Activated naive CD8-positive, alpha-beta T cell treated with anti-CD3 and anti-CD28 coated beads, Interleukin-2, amount 10 ng/mL, durations not matched to agents 7 days and 5 days (primary cell): ENCODE measurements around the gene NLRP8. TPM values are rescaled to one million over a fixed set of nuclear protein-coding genes. Genes with fewer than 3 reads are reported as not detected.
"Not testable (repeated sequence)": the region's sequence is repeated elsewhere in the genome, so short reads cannot be mapped to it uniquely, and the experiment has no call there.

Experiments used
- ATAC-seq: fragments of 150-1000 bp; cut with Tn5 transposase; one replicate; pipeline ENCODE4 v1.10.0; 2021; ENCODE audit warnings: low read depth, moderate library complexity
- POLR2A ChIA-PET: fragments of 350-600 bp; sonication (Branson Sonifier 250); formaldehyde crosslinking; loops from one replicate; lab custom pipeline; 2021; ENCODE audit warnings: antibody characterized with exemption; lab: Charles Lee
- DNase-seq: peaks from one replicate; pipeline ENCODE4 v3.0.0; 2021
- H3K27ac Mint-ChIP-seq: one replicate; pipeline ENCODE4 v1.8.0; 2022; ENCODE audit warnings: mild to moderate bottlenecking, mixed read lengths
- H3K27me3 Mint-ChIP-seq: one replicate; pipeline ENCODE4 v1.8.0; 2022; ENCODE audit warnings: mild to moderate bottlenecking, moderate library complexity, mixed read lengths
- H3K36me3 Mint-ChIP-seq: one replicate; pipeline ENCODE4 v1.8.0; 2021; ENCODE audit warnings: mild to moderate bottlenecking, mixed read lengths
- H3K4me1 Mint-ChIP-seq: one replicate; pipeline ENCODE4 v1.8.0; 2021; ENCODE audit warnings: mixed read lengths
- H3K4me3 Mint-ChIP-seq: one replicate; pipeline ENCODE4 v1.8.0; 2022; ENCODE audit warnings: mild to moderate bottlenecking, moderate library complexity, mixed read lengths
- H3K9me3 Mint-ChIP-seq: one replicate; pipeline ENCODE4 v1.8.0; 2021; ENCODE audit warnings: mixed read lengths
- total RNA-seq, 2 experiments: library from RNA; stranded (reverse); gene quantifications; one replicate each; pipeline ENCODE4 v1.2.3, GENCODE V29; 2021

NLRP8 gene
- total RNA-seq, 2 experiments from 2014 or later: not detected

DNA sequence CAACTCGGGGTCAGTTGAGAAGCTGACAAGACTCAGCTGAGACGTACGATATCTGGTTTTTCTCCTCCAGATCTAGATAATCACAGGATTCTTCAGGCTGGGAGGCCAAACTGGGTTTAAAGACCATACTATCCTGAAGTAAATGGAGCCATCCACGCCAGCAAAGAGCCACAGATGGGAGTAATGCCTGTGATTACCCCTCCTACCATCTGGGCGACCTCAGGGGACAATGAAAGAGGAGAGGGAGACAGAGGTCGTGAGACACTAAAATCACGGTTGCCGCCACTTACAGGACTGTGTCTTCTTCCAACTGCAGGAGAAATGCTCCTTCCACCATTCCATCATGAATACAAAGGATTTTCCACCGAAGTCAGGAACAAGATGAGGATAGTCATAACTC is 12.4 kb upstream of the NLRP8 start:
- H3K36me3 Mint-ChIP-seq: no peaks in the 10 kb centered on the region
- ATAC-seq (no peak), DNase-seq (no peak)
- POLR2A ChIA-PET: no interaction called here
- no peak overlapping the region for H3K27ac Mint-ChIP-seq
- H3K9me3 Mint-ChIP-seq: peaks cover 20% of the 10 kb centered on the region
- no peaks in the 10 kb centered on the region for H3K27me3 Mint-ChIP-seq
- H3K4me3 Mint-ChIP-seq: no peak overlapping the region
- no peaks in the 10 kb centered on the region for H3K4me1 Mint-ChIP-seq

DNA sequence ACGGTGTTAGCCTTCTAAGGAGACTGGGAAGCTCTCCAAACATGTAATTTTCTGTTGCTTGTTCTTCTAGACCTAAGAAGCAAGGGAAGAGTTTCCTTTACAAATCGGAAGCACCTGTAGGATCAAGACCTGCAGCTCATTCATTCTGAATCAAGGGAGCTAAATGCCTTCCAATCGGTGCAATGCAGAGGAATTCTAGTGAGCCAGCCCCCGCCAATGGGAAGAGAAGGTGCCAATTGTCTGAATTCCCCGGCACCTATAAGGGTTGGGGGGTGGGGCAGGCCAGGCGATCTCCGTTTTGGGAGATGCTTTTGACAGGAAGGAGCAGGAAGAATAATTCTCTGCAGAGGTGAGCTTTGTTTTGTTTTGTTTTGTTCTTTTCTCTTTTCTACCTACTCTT is 8.4 kb upstream of the NLRP8 start:
- POLR2A ChIA-PET: no interaction called here
- Mint-ChIP-seq H3K36me3 (no peaks in the 10 kb centered on the region), H3K27ac (no peak overlapping the region), H3K4me1 (no peaks in the 10 kb centered on the region), H3K27me3 (no peaks in the 10 kb centered on the region), H3K4me3 (no peak overlapping the region), H3K9me3 (peaks cover 15% of the 10 kb centered on the region)
- DNase-seq (no peak), ATAC-seq (no peak)

DNA sequence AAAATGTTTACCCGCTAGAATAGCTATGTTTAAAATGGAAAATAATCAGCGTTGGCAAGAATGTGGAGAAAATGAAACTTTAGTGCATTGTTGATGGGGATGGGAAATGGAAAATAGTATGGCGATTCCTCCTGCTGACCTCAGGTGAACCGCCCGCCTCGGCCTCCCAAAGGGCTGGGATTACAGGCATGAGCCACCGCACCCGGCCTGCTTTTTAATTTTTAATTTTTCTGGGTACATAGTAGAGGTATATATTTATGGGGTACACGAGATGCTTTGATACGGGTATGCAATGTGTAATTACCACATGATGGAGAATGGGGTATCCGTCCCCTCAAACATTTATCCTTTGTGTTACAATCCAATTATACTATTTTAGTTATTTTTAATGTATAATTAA is 7.3 kb upstream of the NLRP8 start:
- DNase-seq (no peak), ATAC-seq (no peak)
- Mint-ChIP-seq H3K36me3 (no peaks in the 10 kb centered on the region), H3K4me3 (no peak overlapping the region), H3K9me3 (peaks cover 15% of the 10 kb centered on the region), H3K27me3 (no peaks in the 10 kb centered on the region), H3K4me1 (no peaks in the 10 kb centered on the region), H3K27ac (no peak overlapping the region)
- POLR2A ChIA-PET: no interaction called here

DNA sequence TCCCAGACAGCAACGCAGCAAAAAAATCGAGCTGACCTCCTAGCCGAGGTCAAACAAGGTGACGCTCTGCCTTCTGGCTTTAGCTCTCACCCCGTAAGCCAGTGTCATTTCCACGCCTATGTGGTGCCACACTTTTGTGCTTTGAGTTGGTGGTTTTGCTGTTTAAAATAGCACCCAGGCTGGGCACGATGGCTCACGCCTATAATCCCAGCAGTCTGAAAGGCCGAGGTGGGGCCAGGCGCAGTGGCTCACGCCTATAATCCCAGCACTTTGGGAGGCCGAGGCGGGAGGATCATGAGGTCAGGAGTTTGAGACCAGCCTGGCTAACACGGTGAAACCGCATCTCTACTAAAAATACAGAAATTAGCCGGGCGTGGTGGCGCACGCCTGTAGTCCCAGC is 2.9 kb downstream of the NLRP8 start:
- H3K27me3 Mint-ChIP-seq, DNase-seq, POLR2A ChIA-PET, H3K4me3 Mint-ChIP-seq, ATAC-seq, H3K4me1 Mint-ChIP-seq, H3K27ac Mint-ChIP-seq, H3K36me3 Mint-ChIP-seq: not testable (repeated sequence)
- H3K9me3 Mint-ChIP-seq: peaks cover 14% of the 10 kb centered on the region

DNA sequence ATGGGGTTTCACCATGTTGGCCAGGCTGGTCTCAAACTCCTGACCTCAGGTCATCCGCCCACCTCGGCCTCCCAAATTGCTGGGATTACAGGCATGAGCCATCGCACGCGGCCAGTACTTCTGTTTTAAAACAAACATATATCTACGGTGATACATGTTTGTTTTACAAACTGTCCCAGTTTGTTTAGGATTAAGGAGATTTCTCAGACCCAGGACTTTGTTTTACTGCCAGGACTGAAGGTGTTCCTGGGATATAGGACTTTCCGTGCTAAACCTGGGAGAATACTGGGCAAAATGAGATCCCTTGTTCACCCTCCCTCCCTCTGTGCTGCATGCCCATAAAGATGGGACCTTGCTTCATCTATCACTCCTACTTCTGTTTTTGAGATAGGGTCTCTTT is 8.8 kb downstream of the NLRP8 start:
- no peak overlapping the region for H3K4me3 Mint-ChIP-seq
- no peaks in the 10 kb centered on the region for H3K4me1 Mint-ChIP-seq
- POLR2A ChIA-PET: no interaction called here
- no peak for ATAC-seq
- no peaks in the 10 kb centered on the region for H3K36me3 Mint-ChIP-seq
- H3K27ac Mint-ChIP-seq: no peak overlapping the region
- peaks cover 3% of the 10 kb centered on the region for H3K9me3 Mint-ChIP-seq
- DNase-seq: no peak
- H3K27me3 Mint-ChIP-seq: no peaks in the 10 kb centered on the region

DNA sequence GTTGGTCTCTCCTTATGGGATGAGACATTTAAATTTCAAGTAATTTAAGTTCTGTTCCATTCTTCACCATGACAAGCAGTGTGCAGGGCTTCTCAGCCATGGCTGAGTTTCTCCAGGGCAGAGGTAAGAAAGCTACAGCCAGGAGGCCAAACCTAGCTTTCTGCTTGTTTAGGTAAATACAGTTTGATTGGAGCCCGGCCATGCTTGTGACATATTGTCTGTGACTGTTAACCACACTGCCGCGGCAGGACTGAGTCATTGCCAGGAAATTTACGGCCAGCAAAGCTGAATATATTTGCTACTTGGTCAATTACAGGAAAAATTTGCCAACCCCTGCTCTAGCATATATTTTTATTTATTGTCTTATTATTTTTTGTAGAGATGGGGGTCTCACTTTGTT is 10.7 kb downstream of the NLRP8 start:
- H3K9me3 Mint-ChIP-seq: peaks cover 1% of the 10 kb centered on the region
- no peak overlapping the region for H3K27ac Mint-ChIP-seq
- DNase-seq (no peak), ATAC-seq (no peak)
- H3K36me3 Mint-ChIP-seq: no peaks in the 10 kb centered on the region
- no peaks in the 10 kb centered on the region for H3K4me1 Mint-ChIP-seq
- no peaks in the 10 kb centered on the region for H3K27me3 Mint-ChIP-seq
- no peak overlapping the region for H3K4me3 Mint-ChIP-seq
- POLR2A ChIA-PET: no interaction called here

DNA sequence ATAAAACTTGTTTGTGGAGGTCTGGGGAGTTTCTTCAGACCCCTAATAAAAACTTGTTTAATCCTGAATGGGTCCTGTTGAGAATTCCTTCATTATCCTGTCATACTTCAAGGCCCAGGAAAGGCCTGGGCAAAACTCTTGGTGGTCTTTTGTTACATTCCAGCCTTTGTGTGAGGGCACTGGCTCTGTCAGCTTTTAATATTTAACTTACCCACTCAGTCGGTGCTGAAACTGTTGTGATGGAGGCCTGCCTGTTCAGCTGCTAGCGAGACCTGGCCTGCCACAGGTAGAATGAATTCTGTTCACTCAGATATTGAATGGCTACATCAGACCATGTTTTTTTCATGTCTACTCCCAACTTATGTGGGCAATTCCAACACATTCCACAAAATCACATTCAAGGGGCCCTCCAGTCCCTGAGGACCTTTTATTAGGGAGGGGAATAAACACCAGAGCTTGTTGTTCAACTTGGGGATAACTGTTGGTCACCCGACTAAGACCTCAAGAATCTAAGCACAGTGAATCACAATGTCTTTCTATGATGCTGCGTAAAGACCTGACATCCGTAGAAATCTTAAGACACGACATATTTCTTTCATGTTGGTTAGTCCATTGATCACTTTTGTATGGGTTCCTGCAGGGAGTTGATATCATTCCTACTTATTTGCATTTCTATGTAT is 12.5 kb downstream of the NLRP8 start:
- POLR2A ChIA-PET: no interaction called here
- Mint-ChIP-seq H3K4me1 (no peaks in the 10 kb centered on the region), H3K4me3 (no peak overlapping the region), H3K27ac (no peak overlapping the region), H3K9me3 (no peaks in the 10 kb centered on the region), H3K36me3 (no peaks in the 10 kb centered on the region), H3K27me3 (no peaks in the 10 kb centered on the region)
- DNase-seq: no peak
- ATAC-seq: no peak

DNA sequence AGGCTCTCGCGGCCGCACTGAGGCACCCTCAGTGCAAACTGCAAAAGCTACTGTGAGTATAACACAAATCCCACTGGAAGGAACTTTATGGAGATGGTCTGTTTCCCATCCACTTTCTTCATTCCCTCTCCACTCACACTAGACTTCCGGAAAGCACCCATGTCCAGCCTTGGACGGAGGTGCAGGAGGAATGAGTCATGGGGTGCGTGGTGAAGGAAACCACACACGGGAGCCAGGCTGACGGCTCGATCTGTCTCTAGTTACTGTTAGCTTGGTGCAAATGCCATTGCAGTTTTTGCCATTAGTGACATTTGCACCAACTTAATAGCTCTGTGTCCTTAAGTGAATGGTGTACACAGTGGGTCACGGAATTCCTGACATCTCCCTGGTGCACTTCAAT is 14.6 kb downstream of the NLRP8 start:
- Mint-ChIP-seq H3K27me3 (no peaks in the 10 kb centered on the region), H3K4me1 (no peaks in the 10 kb centered on the region), H3K27ac (no peak overlapping the region), H3K4me3 (no peak overlapping the region), H3K36me3 (no peaks in the 10 kb centered on the region), H3K9me3 (peaks cover 4% of the 10 kb centered on the region)
- no peak for ATAC-seq
- DNase-seq: no peak
- POLR2A ChIA-PET: no interaction called here

DNA sequence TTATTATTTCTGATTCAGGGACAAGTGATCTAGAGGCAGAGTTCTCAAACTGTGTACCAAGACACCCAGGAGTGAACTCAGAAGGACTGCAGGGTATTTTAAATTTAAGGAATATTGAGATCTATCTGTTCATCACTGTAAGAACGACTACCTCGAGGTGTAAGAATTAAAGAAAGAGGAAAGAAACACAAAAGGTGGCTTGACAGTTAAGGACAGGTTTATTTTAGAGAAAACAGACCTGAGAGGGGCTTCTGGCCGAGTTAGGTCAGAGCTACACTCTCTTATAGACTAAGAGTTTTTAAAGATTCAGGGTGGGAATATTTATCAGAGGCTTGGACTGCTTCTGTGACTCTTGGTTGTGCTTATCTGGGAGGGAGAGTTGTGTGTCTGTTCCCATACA is 26.4 kb downstream of the NLRP8 start:
- H3K36me3 Mint-ChIP-seq: no peaks in the 10 kb centered on the region
- peaks cover 13% of the 10 kb centered on the region for H3K9me3 Mint-ChIP-seq
- POLR2A ChIA-PET: no interaction called here
- H3K27ac Mint-ChIP-seq: no peak overlapping the region
- DNase-seq (no peak), ATAC-seq (no peak)
- H3K4me3 Mint-ChIP-seq: no peak overlapping the region
- H3K4me1 Mint-ChIP-seq: peaks cover 4% of the 10 kb centered on the region
- H3K27me3 Mint-ChIP-seq: no peaks in the 10 kb centered on the region

DNA sequence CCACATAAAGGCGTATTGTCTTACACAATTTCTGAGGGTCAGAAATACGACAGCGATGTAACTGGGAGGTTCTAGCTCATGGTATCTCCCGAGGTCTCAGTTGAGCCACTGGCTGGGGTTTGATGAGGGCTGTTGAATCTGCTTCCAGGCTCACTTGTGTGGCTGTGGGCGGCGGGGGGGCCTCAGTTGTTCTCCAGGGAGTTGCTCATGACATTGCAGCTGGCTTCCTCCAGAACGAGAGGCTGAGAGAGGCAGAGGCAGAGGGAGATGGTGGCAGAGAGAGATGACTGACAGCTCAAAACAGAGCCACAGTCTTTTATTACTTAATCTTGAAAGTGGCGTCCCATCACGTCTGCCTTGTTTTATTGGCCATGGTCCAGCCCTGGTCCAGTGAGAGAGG is 32.8 kb downstream of the NLRP8 start:
- POLR2A ChIA-PET: no interaction called here
- Mint-ChIP-seq H3K9me3 (peaks cover 6% of the 10 kb centered on the region), H3K27ac (no peak overlapping the region), H3K4me3 (no peak overlapping the region), H3K27me3 (no peaks in the 10 kb centered on the region), H3K4me1 (no peaks in the 10 kb centered on the region), H3K36me3 (no peaks in the 10 kb centered on the region)
- DNase-seq (no peak), ATAC-seq (no peak)

DNA sequence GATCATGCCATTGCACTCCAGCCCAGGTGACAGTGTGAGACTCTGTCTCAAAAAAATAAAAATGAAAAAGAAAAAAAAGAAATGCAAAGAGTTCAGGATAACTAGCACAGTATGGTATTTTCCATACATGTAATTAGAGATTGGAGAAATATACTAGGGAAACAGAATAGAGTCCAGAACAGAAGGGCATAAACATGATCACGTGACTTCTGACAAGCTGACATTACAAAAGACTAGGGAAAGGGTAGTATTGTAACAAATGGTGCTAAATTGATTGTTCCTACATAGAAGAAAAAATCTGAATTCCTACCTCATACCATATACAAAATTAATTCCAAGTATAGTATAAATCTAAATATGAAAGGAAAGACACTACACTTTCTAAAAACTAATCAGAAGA is 37.6 kb downstream of the NLRP8 start:
- Mint-ChIP-seq H3K27me3 (no peaks in the 10 kb centered on the region), H3K4me1 (no peaks in the 10 kb centered on the region), H3K9me3 (peaks cover 2% of the 10 kb centered on the region), H3K27ac (no peak overlapping the region), H3K36me3 (no peaks in the 10 kb centered on the region), H3K4me3 (no peak overlapping the region)
- DNase-seq (no peak), ATAC-seq (no peak)
- POLR2A ChIA-PET: no interaction called here

DNA sequence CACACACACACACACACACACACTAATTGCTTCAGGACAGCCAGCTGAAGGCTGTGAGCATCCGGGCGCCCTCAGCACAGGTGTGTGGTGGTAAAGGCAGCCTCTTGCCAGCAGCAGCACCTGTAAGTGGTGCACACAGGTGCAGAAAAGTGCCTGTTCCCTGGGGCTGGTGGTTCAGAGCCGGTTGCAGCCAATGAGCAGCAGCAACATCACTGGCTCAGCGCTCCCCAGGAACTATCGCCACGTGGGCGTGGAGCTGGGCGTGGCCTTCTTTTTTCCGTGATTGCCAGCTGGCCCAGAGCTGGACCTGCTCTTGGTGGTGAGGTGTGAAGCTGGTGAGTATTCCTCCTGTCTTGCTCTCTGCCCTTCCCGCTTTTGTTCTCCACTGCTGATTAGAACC is 38.9 kb downstream of the NLRP8 start, which contains the start of gene NLRP5:
Gene NLRP5 (plus strand): TSS at position 289 of the 400 bp plus-strand sequence.
- Mint-ChIP-seq H3K27me3 (no peaks in the 10 kb centered on the region), H3K4me3 (no peak within 1 kb of the TSS)

DNA sequence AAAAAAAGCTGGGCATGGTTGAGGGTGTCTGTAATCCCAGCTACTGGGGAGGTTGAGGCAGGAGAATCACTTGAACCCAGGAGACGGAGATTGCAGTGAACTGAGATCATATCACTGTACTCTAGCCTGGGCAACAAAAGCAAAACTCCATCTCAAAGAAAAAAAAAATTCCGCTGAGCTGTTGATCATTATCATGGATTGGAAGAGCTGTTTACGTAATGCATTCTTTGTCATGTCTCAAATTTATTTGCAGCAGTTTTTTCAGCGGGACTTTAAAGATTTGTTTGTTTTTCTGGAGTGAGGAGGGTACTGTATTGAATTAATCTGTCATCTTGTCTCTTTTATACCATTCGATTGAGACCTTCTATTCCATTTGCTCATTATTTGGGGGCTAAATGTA is 43.2 kb downstream of the NLRP8 start:
- peaks cover 9% of the 10 kb centered on the region for H3K9me3 Mint-ChIP-seq
- DNase-seq (no peak), ATAC-seq (no peak)
- H3K36me3 Mint-ChIP-seq: no peaks in the 10 kb centered on the region
- no peaks in the 10 kb centered on the region for H3K4me1 Mint-ChIP-seq
- POLR2A ChIA-PET: no interaction called here
- H3K27ac Mint-ChIP-seq: no peak overlapping the region
- no peaks in the 10 kb centered on the region for H3K27me3 Mint-ChIP-seq
- H3K4me3 Mint-ChIP-seq: no peak overlapping the region

More for the DNA sequence above, 38.9 kb downstream of the NLRP8 start, which contains the start of gene NLRP5:
- Mint-ChIP-seq H3K27ac (no peak within 1 kb of the TSS), H3K4me1 (no peaks in the 10 kb centered on the region), H3K36me3 (no peaks in the 10 kb centered on the region), H3K9me3 (peaks cover 2% of the 10 kb centered on the region)
- POLR2A ChIA-PET: no interaction called here
- DNase-seq (no peak), ATAC-seq (no peak)

DNA sequence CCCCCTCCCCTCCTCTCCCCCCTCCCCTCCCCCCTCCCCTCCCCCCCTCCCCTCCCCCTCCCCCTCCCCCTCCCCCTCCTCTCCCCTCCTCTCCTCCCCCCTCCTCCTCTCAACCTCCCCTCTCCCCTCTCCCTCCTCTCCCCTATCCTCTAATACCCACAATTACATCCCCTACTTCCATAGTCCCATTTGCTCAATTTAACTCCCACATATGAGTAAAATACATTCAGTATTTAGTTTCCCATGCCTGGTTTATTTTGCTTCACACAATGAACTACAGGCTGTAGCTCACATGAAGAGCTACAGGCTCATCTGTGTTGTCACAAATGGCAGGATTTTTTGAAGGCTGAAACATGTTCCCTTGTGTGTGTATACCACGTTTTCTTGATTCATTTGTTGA is 45.9 kb downstream of the NLRP8 start:
- Mint-ChIP-seq H3K27me3 (no peaks in the 10 kb centered on the region), H3K27ac (no peak overlapping the region), H3K4me1 (no peaks in the 10 kb centered on the region), H3K4me3 (no peak overlapping the region), H3K36me3 (no peaks in the 10 kb centered on the region), H3K9me3 (peaks cover 12% of the 10 kb centered on the region)
- ATAC-seq: no peak
- DNase-seq: no peak
- POLR2A ChIA-PET: no interaction called here

DNA sequence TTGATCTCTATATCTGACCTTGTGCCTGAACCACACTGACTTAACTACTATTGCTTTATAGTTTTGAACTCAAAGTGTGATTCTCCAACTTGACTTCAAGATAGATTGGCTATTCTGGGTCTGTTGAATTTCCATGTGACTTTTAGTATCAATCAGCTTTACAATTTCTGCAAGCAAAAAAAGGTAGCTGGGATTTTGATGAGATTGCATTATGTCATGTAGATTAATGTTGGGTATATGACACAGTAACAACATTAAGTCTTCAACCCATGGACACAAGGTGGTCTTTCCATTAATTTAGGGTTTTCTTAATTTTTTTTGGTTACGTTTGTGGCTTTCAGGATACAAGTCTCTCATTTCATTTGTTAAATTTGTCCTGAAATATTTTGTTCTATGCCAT is 67.1 kb downstream of the NLRP8 start:
- no peaks in the 10 kb centered on the region for H3K4me1 Mint-ChIP-seq
- DNase-seq: no peak
- no peak overlapping the region for H3K4me3 Mint-ChIP-seq
- ATAC-seq: no peak
- peaks cover 17% of the 10 kb centered on the region for H3K9me3 Mint-ChIP-seq
- POLR2A ChIA-PET: no interaction called here
- no peaks in the 10 kb centered on the region for H3K27me3 Mint-ChIP-seq
- H3K27ac Mint-ChIP-seq: no peak overlapping the region
- peaks cover 2% of the 10 kb centered on the region for H3K36me3 Mint-ChIP-seq
